T-helper 17 cell (primary cell): ENCODE data around the gene MICAL3. TPM values are rescaled to one million over a fixed set of nuclear protein-coding genes. Genes with fewer than 3 reads are reported as not detected.

Experiments
- ATAC-seq: fragments of 150-1000 bp; cut with Tn5 transposase; 2 replicates; pipeline ENCODE4 v1.10.0; 2021; ENCODE audit warnings: mild to moderate bottlenecking, moderate library complexity
- DNase-seq, 3 donors: peaks; one replicate each; pipeline versions ENCODE4 v3.0.0 to v3.0.0-alpha.2; 2020 to 2021
- H3K9me3 ChIP-seq: one replicate; pipeline ENCODE4 v1.7.0; 2013; ENCODE audit warnings: low read length, mild to moderate bottlenecking; ENCODE audit not compliant: control insufficient read depth, poor library complexity, severe bottlenecking
- H3K27ac Mint-ChIP-seq: one replicate; pipeline ENCODE4 v1.8.0; 2022; ENCODE audit warnings: mild to moderate bottlenecking, moderate library complexity, mixed read lengths
- H3K27me3 Mint-ChIP-seq: one replicate; pipeline ENCODE4 v1.8.0; 2022; ENCODE audit warnings: mixed read lengths
- H3K36me3 Mint-ChIP-seq: one replicate; pipeline ENCODE4 v1.8.0; 2022; ENCODE audit warnings: low read depth, mixed read lengths
- H3K4me1 Mint-ChIP-seq: one replicate; pipeline ENCODE4 v1.8.0; 2022; ENCODE audit warnings: mild to moderate bottlenecking, mixed read lengths
- H3K4me3 Mint-ChIP-seq: one replicate; pipeline ENCODE4 v1.8.0; 2022; ENCODE audit warnings: mild to moderate bottlenecking, moderate library complexity, mixed read lengths
- total RNA-seq, 4 donors: library from RNA in 2 of 4; stranded (reverse) in 2 of 4; gene quantifications; one replicate each; pipeline ENCODE4 v1.2.3 and lab custom pipeline; 2022 to 2026

The MICAL3 gene
- total RNA-seq, 2 donors from 2014 or later: 28.9 to 37.0 TPM

DNA sequence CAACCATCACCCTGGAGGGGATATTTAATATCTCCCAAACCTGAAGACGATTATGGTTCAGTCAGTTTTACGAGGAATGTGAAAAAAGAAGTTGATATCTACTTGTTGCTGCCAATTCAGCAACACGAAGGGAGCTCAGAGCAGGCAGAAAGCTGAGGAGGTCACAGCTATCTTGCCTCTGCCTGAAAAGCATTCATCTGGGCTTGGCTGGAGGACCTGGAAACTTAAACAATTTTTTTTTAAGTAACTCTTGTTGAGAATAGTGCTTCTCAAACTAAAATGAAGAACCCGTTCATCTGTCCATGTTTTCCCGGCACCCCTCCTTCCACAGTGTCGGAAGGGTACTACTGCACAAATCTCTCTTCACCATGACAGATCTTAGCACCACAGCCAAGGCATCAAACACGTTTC, 98.9 kb downstream of the MICAL3 start:
- no peaks in the 10 kb centered on the region for H3K9me3 ChIP-seq
- Mint-ChIP-seq H3K27ac (no peak overlapping the region), H3K4me1 (peaks cover 35% of the 10 kb centered on the region), H3K4me3 (no peak overlapping the region), H3K27me3 (no peaks in the 10 kb centered on the region), H3K36me3 (no peaks in the 10 kb centered on the region)
- DNase-seq (no peak), ATAC-seq (no peak)

DNA sequence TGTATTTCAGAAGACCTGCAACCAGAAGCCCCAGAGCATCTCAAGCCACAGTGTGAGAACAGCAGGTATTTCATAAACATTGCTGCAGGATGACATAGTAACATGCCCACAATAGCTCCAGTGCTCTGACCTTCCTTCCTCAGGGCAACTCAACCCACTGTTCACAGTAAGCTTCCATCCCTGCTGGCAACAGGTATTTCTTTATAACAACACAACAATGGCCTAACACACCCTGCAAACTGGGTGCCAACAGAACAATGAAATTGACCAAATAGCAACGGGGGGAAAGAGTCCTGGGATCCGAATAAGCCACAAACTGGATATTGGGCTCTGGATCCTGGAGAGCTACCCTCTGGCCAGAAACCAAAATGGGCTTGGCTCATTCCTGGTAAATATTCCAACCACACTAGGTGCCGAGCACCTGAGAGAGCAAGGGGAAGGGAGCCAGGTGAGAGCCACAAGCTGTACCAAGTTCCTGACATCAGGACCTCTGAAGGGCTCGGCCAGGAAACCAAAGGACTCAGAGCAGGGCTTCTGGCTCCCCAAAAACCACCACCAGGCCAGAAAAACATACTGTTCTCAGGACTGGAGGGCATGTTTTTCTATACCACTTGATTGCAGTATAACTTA, 99.5 kb downstream of the MICAL3 start:
- Mint-ChIP-seq H3K27ac (no peak overlapping the region), H3K4me3 (no peak overlapping the region), H3K36me3 (no peaks in the 10 kb centered on the region), H3K27me3 (no peaks in the 10 kb centered on the region), H3K4me1 (peaks cover 38% of the 10 kb centered on the region)
- DNase-seq: no peak
- H3K9me3 ChIP-seq: no peaks in the 10 kb centered on the region
- ATAC-seq: no peak

DNA sequence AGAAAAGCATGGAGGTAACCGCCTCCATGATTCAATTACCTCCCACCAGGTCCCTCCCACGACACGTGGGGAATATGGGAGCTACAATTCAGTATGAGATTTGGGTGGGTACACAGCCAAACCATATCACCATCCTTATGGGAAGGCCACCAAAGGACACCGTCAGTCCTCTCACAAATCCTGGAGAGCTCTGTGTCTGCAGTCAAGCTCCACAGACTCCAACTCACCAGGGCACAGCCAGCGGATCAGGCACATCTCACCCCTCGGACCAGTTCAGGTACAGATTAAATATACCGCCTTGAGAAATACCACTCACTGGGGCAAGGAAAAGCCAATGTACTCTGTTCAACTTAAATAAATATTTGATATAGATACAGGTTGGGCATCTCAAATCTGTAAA, 100.3 kb downstream of the MICAL3 start:
- Mint-ChIP-seq H3K27me3 (no peaks in the 10 kb centered on the region), H3K27ac (no peak overlapping the region), H3K4me1 (peaks cover 44% of the 10 kb centered on the region), H3K36me3 (no peaks in the 10 kb centered on the region), H3K4me3 (no peak overlapping the region)
- ATAC-seq (no peak), DNase-seq (no peak)
- no peaks in the 10 kb centered on the region for H3K9me3 ChIP-seq

DNA sequence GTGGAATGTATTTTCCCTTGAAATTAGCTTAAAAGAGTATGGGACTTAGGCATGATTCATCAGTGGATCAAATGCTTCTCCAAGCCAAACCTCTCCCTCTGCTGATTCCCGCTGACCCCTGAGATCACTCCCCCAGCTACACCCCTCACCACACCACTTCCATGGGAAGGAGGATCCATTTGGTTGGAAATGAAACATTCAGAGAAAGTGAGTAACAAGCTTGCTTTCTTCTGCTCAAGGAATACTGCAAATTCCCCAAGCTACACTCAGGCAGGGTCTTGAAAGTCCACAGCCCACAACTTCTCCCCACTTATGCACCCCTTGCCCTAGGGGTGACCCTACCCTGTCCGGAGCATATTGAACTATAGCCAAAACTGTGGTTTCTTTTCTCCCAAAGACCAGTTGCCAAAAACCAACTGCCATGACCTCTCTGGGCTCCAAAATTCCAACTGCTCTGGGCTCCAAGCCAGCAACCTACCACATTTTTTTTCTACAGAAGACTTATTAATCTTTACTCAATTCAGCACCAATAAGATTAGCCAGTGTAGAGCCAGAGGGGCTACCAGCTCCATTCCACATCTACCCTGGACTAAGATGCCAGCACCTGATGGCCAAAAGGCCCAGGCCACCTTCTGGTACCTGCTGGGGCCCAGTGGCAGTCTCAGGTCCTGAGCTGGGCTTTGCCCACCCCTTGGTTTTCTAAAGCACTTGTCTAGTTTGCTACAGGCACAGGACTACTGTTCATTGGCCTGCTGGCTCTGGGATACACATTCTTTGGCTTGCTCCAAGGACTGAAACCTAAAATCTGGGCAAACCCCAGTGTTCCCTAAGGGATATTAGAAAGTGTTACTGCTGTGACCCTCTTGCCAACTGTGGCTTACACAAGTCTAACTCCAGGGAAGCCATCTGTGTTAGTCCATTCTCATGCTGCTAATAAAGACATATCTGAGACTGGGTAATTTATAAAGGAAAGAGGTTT, 101.1 kb downstream of the MICAL3 start:
- no peak for DNase-seq
- H3K9me3 ChIP-seq: no peaks in the 10 kb centered on the region
- ATAC-seq: no peak
- Mint-ChIP-seq H3K27ac (peak overlapping the region; percentile 32), H3K4me3 (no peak overlapping the region), H3K27me3 (no peaks in the 10 kb centered on the region), H3K4me1 (peaks cover 44% of the 10 kb centered on the region), H3K36me3 (no peaks in the 10 kb centered on the region)

DNA sequence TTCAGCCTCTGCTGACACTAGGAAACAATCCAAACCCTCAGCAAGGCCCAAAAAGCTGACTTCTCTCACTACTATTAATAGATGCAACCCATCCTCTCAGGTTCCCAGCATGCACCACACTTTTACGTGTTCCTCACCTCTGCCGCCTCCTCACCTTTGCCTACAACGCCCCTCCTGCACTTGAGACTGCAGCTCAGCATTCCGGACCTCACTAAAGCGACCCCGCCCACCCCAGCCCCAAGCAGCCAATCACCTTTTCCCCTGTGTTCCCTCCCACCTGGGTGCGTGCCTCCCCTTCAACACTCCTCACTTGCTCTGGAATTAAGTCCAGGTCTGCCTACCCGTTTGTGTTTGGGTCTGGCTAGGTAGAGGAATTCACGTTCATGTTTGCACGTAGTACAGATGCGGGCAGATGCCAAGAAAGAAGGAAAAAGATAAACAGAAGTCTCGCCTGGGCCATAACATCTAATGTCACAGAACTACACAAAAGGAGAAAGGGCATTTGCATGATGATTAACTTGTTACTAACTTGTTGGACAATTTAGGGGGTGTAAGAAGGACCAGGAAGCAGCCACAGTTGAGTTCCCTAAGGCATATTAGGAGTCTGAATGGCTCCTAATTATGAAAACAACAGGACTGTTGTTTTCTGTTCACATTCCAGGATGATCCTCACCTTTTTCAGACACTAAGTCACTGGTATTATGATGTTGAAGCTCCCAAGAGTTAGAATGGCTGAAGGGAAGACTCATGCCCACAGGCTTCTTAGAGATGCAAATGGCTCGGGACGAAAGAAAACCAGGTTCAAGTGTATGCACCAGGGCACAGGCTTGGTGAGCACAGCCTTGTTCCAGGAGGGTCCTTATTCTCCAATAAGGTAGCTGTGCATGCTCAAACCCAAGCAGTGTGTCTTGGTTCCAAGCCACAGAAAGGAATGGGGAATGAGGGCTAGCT, 102.2 kb downstream of the MICAL3 start:
- Mint-ChIP-seq H3K27ac (peak overlapping the region; percentile 32), H3K4me1 (peaks cover 40% of the 10 kb centered on the region), H3K36me3 (no peaks in the 10 kb centered on the region), H3K27me3 (no peaks in the 10 kb centered on the region), H3K4me3 (no peak overlapping the region)
- H3K9me3 ChIP-seq: no peaks in the 10 kb centered on the region
- ATAC-seq (no peak), DNase-seq (no peak)

DNA sequence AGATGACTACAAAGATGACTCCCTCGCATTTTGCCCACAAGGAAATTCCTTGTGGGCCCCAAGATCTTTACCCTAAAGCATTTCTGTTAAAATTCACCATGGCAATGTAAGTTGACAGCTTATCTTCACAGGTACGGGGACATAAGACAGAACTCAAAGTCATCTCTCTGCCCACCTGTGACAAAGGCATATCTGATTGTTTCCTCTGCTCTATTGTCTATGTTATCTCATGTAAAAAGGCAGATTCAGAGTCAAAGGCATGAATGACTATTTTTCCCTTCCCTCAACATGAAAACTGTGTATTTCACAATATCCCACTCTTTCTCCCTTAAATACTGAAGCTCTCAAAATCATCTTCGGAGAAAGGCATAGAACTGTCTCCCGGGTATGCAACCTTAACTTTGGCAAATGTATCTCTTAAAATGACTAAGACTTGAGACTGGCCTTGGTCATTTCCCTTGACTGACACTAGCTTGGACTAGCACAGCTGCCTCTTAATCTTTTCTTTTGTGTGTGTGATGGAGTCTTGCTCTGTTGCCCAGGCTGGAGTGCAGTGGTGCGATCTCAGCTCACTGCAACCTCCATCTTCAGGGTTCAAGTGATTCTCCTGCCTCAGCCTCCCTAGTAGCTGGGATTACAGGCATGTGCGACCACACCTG, 103.2 kb downstream of the MICAL3 start:
- peak overlapping the region; percentile 90 for H3K27ac Mint-ChIP-seq
- no peaks in the 10 kb centered on the region for H3K27me3 Mint-ChIP-seq
- ATAC-seq (no peak), DNase-seq (no peak)
- no peaks in the 10 kb centered on the region for H3K9me3 ChIP-seq
- H3K36me3 Mint-ChIP-seq: no peaks in the 10 kb centered on the region
- H3K4me1 Mint-ChIP-seq: peaks cover 32% of the 10 kb centered on the region
- H3K4me3 Mint-ChIP-seq: no peak overlapping the region

DNA sequence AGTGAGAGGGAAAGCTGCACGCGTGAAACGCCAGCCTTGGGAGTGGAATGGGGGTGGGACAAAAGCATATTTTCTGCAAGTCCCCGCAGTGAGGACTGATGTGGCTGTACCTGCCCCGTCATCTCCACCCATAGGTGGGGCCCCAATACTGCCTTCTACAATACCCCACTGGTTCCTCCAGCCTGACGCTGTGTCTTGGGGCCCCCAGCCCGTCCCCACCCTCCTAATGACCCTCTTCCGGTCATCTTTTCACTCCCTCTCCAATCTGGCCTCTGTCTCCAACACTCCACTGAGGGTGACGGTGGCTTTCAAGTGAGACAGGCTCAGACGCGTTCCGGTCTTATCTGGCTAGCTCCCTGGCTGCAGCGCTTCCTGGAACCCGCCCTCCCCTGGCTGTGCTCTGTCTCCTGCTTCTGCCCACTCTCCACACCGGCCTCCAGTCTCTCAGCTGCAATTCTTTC, 104.2 kb downstream of the MICAL3 start:
- H3K9me3 ChIP-seq: no peaks in the 10 kb centered on the region
- Mint-ChIP-seq H3K27ac (peak overlapping the region; percentile 90), H3K27me3 (no peaks in the 10 kb centered on the region), H3K4me1 (peaks cover 30% of the 10 kb centered on the region), H3K4me3 (peak overlapping the region; percentile 75), H3K36me3 (no peaks in the 10 kb centered on the region)
- DNase-seq: no peak
- peak; percentile 41 for ATAC-seq

DNA sequence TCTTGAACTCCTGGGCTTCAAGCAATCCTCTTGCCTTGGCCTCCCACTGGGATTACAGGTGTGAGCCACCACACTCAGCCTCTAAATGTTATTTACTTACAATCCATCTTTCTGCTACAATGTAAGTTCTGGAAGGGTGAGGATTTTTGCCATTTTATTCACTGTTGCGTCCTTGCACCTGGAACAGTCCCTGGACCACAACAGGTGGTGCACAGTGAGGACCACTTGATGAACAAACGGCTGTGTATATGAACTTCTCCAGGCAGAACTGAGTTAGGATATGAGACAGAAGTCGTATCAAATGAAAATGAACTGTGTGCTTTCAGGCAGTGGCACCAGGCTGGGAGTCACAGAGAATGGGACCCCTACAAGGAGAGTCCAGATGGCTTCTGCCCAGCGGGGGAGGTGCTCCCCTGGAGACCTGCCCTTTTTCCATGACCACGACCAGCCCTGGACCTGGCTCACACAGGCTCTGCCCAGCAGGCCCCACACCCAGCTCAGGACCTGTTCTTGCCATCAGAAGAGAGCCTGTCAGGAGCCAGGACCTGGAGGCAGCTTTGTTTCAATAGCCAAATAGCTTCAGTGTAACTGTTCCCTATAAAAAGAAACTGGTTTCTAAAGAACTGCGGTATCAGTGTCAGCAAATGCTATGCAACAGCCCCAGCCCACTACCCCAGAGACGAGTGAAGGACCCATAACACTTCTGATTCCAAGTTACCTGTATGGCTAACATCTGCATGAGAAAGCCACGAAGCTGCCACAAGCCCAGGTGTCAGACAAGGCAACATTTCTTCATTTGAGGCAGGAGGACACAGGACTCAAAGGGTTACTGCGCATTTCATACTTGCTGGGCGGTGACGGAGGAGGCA, 104.9 kb downstream of the MICAL3 start:
- Mint-ChIP-seq H3K4me3 (no peak overlapping the region), H3K27ac (peak overlapping the region; percentile 90), H3K4me1 (peaks cover 30% of the 10 kb centered on the region), H3K36me3 (no peaks in the 10 kb centered on the region), H3K27me3 (no peaks in the 10 kb centered on the region)
- H3K9me3 ChIP-seq: no peaks in the 10 kb centered on the region
- no peak for DNase-seq
- ATAC-seq: no peak

DNA sequence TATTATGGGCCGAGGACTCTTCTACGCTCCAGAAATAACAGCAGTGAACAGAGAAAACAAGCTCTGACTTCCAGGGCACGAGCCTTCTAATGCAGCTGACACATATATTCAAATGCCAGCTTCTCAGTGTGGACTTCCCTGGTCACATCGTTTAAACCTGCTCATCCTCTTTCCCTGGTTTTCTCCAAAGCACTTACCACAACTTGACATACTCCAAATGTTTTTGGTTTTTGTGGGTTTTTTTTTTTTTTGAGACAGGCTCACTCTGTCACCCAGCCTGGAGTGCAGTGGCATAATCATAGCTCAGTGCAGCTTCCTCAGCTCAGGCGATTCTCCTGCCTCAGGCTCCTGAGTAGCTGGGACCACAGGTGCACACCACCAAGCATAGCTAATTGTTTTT, 105.5 kb downstream of the MICAL3 start:
- H3K36me3 Mint-ChIP-seq: no peaks in the 10 kb centered on the region
- no peak for DNase-seq
- peaks cover 30% of the 10 kb centered on the region for H3K4me1 Mint-ChIP-seq
- no peak for ATAC-seq
- no peak overlapping the region for H3K27ac Mint-ChIP-seq
- no peaks in the 10 kb centered on the region for H3K9me3 ChIP-seq
- H3K27me3 Mint-ChIP-seq: no peaks in the 10 kb centered on the region
- H3K4me3 Mint-ChIP-seq: no peak overlapping the region

DNA sequence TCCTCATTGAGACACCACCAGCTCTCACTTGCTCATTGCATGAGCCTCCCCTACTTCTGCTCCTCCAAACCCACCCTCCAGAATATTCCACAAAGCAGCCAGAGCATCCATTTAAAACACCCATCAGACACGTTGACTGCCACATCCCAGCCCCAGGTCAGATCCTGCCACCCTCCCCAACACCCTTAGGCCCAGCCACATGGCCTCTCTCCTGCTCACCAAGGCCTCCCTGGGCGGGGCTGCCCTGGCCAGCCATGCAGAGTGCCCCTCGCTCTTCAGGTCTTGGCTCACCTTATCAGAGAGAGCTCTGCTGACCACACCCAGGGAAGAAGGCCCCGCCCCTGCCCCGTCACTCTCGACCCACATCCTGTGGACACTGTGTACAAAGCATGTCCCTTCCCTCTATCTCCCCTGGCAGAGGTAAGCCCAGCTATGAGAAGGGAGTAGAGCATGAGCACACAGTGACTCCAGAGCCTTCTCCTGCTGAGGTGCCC, 106.8 kb downstream of the MICAL3 start:
- no peaks in the 10 kb centered on the region for H3K9me3 ChIP-seq
- Mint-ChIP-seq H3K36me3 (no peaks in the 10 kb centered on the region), H3K4me1 (peaks cover 25% of the 10 kb centered on the region), H3K4me3 (no peak overlapping the region), H3K27me3 (no peaks in the 10 kb centered on the region), H3K27ac (no peak overlapping the region)
- no peak for DNase-seq
- no peak for ATAC-seq

DNA sequence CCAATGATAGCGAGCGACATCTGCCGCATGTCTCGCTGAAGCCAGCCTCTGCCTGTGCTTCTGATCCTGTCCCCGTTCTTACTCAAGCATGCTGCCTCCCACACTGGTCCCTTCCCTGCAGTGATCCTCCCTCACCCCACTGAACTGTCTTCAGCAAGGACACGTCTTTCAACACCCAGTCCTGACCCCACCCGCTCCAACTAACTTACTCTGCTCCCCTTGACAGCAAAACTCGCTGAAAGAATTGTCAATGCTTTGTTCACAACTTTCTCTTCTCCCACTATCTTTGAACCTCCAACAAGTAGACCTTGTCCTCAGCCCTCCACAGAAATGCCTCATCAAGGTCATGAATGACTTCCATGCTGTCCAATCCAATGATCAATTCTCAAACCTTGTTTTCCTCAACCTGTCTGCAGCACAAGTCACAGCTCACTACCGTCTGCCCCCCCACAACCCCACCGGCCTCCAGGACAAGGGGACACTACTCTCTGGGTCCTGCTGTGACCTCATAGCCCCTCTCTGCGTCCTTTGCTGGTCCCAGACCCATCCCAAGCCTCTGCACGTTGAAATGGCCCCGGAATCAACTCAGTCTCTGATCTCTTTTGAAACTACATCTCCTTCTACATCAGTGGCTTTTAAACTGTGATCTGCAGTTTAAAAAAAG, 108.0 kb downstream of the MICAL3 start:
- ATAC-seq (no peak), DNase-seq (no peak)
- Mint-ChIP-seq H3K36me3 (no peaks in the 10 kb centered on the region), H3K27me3 (no peaks in the 10 kb centered on the region), H3K4me3 (no peak overlapping the region), H3K4me1 (peaks cover 18% of the 10 kb centered on the region), H3K27ac (no peak overlapping the region)
- H3K9me3 ChIP-seq: no peaks in the 10 kb centered on the region
